NCI-H82 (cell line): ENCODE results near the gene ZNF385B.
A peak's percentile ranks its signal among the peaks of the same experiment; 100 is the strongest.

Source experiments
- DNase-seq: peaks from one replicate; lab custom pipeline; 2025; lab: John Stamatoyannopoulos, UW

ZNF385B gene

GRCh38 chr2:179744401-179744800 is 117.0 kb downstream of the ZNF385B start:
- no peak for DNase-seq

- no peak for DNase-seq
Observed at GRCh38 chr2:179741317-179741716, 120.1 kb downstream of the ZNF385B start.

DNA sequence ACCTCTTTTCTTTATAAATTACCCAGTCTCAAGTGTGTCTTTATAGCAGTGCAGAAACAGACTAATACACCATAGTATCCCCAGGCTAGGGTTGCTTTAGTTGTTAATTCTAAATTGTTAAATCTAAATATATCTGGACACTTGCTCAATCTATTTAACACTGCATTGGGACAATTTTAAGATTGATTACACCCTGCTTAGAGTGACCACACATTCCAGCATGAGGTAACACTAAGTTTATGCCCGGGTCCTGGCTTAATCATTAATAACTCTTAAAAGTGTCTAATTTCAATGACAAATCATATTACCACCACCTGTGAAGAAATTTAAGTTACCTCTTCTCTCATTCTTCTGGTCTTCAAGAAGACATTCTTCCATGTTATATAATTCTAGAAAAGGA is 131.4 kb downstream of the ZNF385B start:
- no peak for DNase-seq

GRCh38 chr2:179726461-179727180 is 134.8 kb downstream of the ZNF385B start:
- DNase-seq = no peak

GRCh38 chr2:179724403-179724802 is 137.0 kb downstream of the ZNF385B start:
- no peak for DNase-seq

DNA sequence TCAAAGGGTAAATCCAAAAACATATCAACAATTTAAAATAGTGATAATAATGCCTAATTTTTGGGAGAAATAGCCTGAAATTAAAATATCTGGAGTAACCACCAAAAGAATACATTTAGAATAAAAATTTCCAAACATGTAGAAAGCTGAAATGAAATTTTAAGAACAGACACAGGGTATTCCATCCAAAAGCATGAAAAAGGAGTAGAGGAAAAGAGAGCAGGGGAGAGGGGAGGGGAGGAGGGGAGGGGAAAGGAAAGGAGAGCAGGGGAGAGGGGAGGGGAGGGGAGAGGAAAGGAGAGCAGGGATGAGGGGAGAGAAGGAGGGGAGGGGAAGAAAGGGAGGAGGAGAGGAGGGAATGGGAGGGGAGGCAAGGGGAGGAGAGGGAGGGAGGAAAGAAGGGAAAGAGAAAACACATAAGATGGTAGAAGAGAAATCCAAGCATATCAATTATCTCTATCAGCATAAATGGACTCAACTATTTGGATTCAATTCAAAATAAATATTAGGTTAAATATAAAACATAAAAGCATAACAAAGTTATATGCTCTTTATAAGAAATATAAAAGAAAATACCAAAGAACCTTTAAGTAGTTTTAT is 141.1 kb downstream of the ZNF385B start:
- DNase-seq = no peak

DNA sequence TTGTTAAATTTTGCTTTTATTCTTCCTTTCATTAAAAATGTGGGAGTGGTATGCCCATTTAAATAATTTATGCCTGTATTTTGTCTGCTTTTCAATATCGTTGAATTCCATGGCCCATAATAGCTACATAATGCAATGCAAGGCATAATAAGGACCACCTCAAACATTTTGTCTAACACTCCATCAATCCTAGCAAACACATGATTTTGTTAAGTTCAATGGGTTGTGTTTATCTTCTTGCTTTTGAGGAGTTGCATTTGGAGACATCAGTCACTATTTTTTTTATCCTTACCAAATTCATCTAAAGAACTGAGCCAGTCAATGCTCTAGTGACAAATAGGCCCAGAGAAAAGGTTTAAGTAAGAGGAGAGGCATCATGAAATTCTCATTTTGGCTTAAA is 145.5 kb downstream of the ZNF385B start:
- DNase-seq = no peak

- no peak for DNase-seq
Observed at GRCh38 chr2:179715196-179715595, 146.2 kb downstream of the ZNF385B start.

DNA sequence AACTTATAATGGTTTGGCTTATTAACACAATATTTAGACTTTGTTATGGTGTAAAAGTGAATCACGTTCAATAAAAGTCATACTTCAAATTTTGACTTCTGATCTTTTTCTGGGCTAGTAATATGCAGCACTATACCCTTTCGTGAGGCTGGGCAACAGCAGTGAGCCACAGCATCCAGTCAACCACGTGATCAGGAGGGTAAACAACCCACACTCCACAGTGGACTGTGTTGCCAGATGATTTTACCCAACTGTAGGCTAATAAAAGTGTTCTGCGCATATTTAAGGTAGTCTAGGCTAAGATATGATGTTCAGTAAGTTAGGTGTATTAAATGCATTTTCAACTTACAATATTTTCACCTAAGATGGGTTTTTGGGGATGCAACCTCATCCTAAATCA is 148.6 kb downstream of the ZNF385B start:
- DNase-seq = no peak

DNA sequence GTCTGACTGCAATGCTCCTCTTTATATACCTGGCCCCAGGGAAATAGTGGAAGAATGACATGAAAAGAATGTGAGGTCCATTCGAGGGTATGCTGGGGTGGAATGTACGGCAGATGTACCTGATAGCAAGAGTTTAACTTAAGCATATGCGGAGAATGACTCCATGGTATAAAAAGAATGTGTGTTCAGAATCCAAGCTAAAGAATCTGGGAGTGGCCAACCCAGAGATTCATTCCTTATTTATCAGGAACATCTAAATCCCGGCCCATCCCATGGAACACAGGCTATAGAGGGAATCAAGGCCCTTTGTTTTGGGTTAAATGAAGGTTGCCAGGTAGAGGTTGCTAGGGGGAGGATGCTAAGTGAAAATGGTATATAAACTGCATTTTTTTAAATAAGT is 150.0 kb downstream of the ZNF385B start:
- no peak for DNase-seq

- DNase-seq = peak; percentile 14
Observed at GRCh38 chr2:179703702-179704101, 157.7 kb downstream of the ZNF385B start.

DNA sequence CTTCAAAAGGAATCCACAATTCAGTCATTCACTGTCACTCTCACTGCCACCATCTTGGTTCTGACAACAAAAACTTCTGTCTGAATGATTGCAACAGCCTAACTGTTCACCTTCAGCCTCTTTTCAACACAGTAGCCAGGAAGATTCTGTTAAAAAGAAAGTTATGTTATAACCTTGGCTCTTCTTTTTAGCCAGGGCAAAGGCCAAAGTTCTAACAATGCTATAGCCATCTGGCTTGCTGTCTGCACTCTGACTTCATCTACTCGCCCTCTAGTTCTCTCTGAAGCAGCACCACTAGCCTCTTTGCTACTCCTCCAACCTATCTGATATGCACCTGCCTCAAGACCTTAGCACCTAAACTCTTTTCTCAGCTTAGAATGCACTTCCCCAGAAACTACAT is 158.5 kb downstream of the ZNF385B start:
- DNase-seq = no peak

DNA sequence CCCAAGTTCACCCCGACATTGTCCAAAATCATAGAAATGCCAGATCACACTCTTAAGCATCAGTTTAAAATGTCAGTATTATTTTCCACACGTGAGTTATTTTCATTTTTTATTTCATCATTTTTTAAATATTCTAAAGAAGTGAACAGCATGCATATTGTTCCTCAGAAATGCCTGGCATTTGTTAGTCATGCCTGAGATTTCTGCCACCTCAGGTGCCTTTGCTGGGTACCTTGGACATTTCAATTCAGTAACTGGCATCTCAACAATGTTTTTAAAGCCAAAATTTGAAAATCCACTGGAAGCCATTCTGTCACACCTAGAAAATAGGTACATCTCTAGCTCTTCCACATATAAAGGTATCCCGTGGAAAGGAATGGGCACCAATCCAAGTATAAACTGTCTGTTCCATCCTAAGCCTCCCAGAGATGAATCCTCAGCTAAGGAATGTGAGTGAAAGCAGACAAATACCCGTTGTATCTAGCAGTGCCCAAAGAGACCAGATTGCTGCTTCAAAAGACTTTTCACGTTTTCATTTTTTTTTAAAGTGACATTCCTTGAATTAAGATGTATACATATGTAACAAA is 159.8 kb downstream of the ZNF385B start:
- no peak for DNase-seq

DNA sequence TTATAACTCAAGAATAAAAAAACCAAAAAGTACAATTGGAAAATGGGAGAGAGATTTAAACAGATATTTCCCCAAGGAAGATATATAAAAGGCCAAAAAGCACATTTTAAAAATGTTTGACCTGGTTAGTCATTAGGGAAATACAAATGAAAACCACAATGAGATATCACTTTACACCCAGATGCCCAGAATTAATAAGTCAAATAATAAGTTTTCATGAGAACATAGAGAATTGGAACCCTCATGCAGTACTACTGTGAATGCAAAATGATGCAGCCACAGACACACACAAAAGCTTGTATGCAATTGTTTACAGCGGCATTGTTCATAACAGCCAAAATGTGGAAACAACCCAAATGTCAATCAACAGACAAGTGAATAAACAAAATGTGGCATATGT is 165.9 kb downstream of the ZNF385B start:
- no peak for DNase-seq

DNA sequence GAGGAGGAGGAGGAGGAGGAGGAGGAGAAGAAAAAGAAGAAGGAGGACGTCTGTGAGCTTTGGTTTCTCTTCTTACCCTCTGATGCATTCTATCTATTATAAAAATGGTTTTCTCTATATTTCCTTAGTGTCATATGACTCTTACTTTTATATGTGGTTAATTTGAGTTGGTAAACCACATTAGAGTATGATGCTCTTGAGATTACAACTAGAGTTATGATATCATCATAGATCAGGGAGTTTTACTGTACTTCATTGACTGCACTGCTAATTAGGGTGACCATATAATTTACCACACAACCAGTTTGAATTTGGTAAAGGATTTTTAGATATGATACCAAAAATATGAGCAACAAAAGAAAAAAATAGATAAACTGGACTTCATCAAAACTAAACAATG is 166.4 kb downstream of the ZNF385B start:
- DNase-seq = no peak

DNA sequence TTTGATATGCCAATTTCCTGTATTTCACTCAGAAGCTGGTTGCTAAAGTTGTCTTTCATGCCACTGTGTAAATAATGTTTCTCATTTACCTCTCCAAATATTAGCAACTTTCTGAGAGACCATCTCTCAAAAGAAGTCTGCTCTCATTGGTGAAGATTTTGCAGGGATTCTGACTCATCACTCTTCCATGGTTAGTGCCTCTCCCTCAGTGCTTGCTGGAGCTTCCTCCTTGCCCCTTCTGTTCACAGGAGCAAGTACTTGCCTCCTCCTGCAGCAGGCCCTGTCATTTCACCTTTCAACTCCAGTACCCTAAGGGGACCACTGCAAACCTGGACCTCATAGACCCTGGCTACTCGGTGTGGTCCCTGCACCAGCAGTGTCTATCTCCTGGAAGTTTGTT is 168.8 kb downstream of the ZNF385B start:
- DNase-seq = no peak

- no peak for DNase-seq
Observed at GRCh38 chr2:179692043-179692442, 169.4 kb downstream of the ZNF385B start.

GRCh38 chr2:179691235-179691634 is 170.2 kb downstream of the ZNF385B start:
- no peak for DNase-seq

GRCh38 chr2:179686718-179687342 is 174.6 kb downstream of the ZNF385B start:
- no peak for DNase-seq

GRCh38 chr2:179686069-179686468 is 175.3 kb downstream of the ZNF385B start:
- DNase-seq = no peak

DNA sequence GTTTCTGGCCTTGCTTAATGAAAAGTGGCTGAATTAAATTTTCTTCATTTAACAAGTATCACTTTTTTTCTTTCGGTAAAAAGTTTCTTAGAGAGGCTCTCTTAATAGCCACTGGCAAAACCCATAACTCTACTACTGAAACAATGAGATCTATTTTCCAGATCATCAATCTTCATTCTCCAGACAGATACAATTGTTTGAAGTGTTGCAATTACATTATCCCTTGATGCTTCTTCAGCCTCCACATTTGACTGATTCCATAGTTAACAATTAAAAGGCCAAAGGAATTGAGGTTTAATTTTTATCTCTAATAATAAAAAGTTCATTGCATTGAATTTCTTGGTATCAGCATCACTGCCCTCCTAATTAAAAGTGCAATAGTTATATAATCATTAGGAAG is 176.3 kb downstream of the ZNF385B start:
- DNase-seq = no peak

- DNase-seq = no peak
Observed at GRCh38 chr2:179682756-179683155, 178.7 kb downstream of the ZNF385B start.
